Esophagus muscularis mucosa (tissue), 3 donors: ENCODE results near the gene STK32B.

Experiments
- CTCF ChIP-seq, 3 experiments: fragments of 200-600 bp in 2 of 3; fragments of 450-650 bp in 1 of 3; sonication (generic) in 2 of 3; IDR thresholded peaks; one replicate each; pipeline ENCODE4 v1.5.1; 2017 to 2019; ENCODE audit warnings: antibody characterized with exemption in 3 of 3, mild to moderate bottlenecking in 2 of 3, moderate library complexity in 1 of 3
- POLR2A ChIP-seq: fragments of 450-650 bp; IDR thresholded peaks from one replicate; pipeline ENCODE4 v1.6.1; 2017; ENCODE audit warnings: antibody characterized with exemption, moderate library complexity, mild to moderate bottlenecking, low read depth
- POLR2AphosphoS5 ChIP-seq, 2 donors: sonication (generic); formaldehyde crosslinking; IDR thresholded peaks; one replicate each; pipeline ENCODE4 v1.6.1; 2017; ENCODE audit warnings: antibody characterized with exemption in 2 of 2

- no peak for TF ChIP-seq POLR2A
- TF ChIP-seq CTCF (IDR thresholded peaks at IDR 0.05), result no peak
- TF ChIP-seq POLR2AphosphoS5 (IDR thresholded peaks at IDR 0.05), result no peak
These were observed 369.0 kb downstream of the STK32B start for GRCh38 chr4:5420266-5420665.
